ENCODE measurements around the gene KCNS3.

KCNS3 gene

GRCh38 chr2:17879137-17879912, 858 bp downstream of the KCNS3 start:
- no peak for DNase-seq

- no peak for DNase-seq
Measured at GRCh38 chr2:17879913-17880274, 1.4 kb downstream of the KCNS3 start.

- no peak for DNase-seq
Measured at GRCh38 chr2:17892770-17893534, 14.5 kb downstream of the KCNS3 start.

GRCh38 chr2:17894005-17894404, 15.5 kb downstream of the KCNS3 start:
- DNase-seq = no peak

- no peak for DNase-seq
Measured at GRCh38 chr2:17894556-17894955, 16.1 kb downstream of the KCNS3 start.

- no peak for DNase-seq
Measured at GRCh38 chr2:17899871-17900270, 21.4 kb downstream of the KCNS3 start.

GRCh38 chr2:17901246-17901645, 22.8 kb downstream of the KCNS3 start:
- no peak for DNase-seq

- no peak for DNase-seq
Measured at GRCh38 chr2:17910980-17911379, 32.5 kb downstream of the KCNS3 start.

GRCh38 chr2:17911491-17912260, 33.2 kb downstream of the KCNS3 start:
- DNase-seq = no peak

- DNase-seq = no peak
Measured at GRCh38 chr2:17912266-17912691, 33.8 kb downstream of the KCNS3 start.

- DNase-seq = no peak
Measured at GRCh38 chr2:17915099-17915498, 36.6 kb downstream of the KCNS3 start.

GRCh38 chr2:17915811-17916518, 37.5 kb downstream of the KCNS3 start:
- DNase-seq = no peak

- no peak for DNase-seq
Measured at GRCh38 chr2:17916584-17916983, 38.1 kb downstream of the KCNS3 start.

- DNase-seq = no peak
Measured at GRCh38 chr2:17918789-17919188, 40.3 kb downstream of the KCNS3 start.

- no peak for DNase-seq
Measured at GRCh38 chr2:17930773-17931172, 52.3 kb downstream of the KCNS3 start.

GRCh38 chr2:17933256-17933655, 54.8 kb downstream of the KCNS3 start:
- no peak for DNase-seq

- no peak for DNase-seq
Measured at GRCh38 chr2:17934721-17935120, 56.3 kb downstream of the KCNS3 start.

- no peak for DNase-seq
Measured at GRCh38 chr2:17935242-17935885, 56.9 kb downstream of the KCNS3 start.

- no peak for DNase-seq
Measured at GRCh38 chr2:17936599-17936998, 58.1 kb downstream of the KCNS3 start.

GRCh38 chr2:17940091-17940630, 61.7 kb downstream of the KCNS3 start:
- no peak for DNase-seq

- no peak for DNase-seq
Measured at GRCh38 chr2:17943444-17943843, 65.0 kb downstream of the KCNS3 start.

- no peak for DNase-seq
Measured at GRCh38 chr2:17947113-17947512, 68.6 kb downstream of the KCNS3 start.

All from activated gamma-delta T cell treated with Interleukin-2 at 50 U/mL for 16 hours (primary cell).